Right lobe of liver (tissue), 4 donors: ENCODE measurements around the gene TDRD3.

Experiments
- CTCF ChIP-seq, 4 donors: fragments of 200-600 bp in 3 of 4; fragments of 450-650 bp in 1 of 4; IDR thresholded peaks; one replicate each; pipeline versions ENCODE4 v1.5.1 to v1.8.0; 2016 to 2022; ENCODE audit warnings: antibody characterized with exemption in 4 of 4, mild to moderate bottlenecking in 2 of 4
- POLR2A ChIP-seq: fragments of 450-650 bp; IDR thresholded peaks from one replicate; pipeline ENCODE4 v1.6.1; 2017; ENCODE audit warnings: antibody characterized with exemption, mild to moderate bottlenecking
- donor health status: DM: no; HTN: no; CAD: no.
- donor health status: DM: no; HTN: no; CAD: no.
- donor health status: DM: no; HTN: yes; CAD: no.

DNA sequence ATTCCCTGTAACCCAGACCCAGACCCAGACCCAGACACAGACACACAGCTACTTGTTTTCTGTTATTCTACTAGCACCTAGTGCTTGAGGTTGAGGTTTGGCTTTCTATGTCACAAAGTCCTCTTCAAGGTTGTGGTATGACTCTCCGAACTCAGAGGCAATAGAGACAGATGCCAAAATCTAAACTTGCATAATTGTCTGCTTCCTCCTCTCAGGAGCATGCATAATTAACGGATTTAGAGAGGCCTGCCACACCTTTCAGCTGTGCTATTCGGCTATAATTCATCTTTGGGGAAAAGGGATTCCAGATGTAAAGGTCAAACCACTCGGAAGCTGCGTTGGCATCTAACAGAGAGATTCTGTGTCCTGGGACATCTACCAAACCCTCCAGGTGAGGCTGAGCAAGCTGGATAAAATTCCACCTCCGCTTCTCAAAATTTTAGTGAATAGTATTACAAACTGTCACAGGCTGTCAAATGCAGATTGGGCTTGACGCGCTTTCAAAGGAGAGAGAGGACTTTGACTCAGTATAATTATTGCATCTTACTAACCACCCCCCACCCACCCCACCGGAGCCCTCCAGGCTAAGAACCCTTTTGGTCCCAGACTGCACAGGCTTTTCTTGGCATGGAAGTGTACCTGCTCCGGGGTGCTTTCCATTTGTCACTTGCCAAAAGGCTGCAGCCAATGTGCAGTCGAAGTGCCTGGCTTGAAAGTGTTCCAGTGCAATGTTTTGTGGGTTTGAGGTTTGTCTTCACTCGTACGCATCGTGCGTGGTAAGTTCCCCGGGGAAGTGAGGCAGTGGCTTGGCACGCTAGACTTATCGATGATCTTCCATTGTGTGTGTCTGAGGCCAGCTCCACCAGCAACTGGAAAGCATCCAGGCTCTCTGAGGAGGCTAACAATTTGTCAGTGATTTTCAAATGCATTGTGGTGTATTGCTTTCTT lies 194.1 kb downstream of the TDRD3 start:
- TF ChIP-seq CTCF (IDR thresholded peaks at IDR 0.05): no peak
- no peak for TF ChIP-seq POLR2A
